DOHH2 (cell line): Measurements from ENCODE around the gene RNF44.

Source experiments
- EZH2phosphoT487 ChIP-seq: fragments of 200-600 bp; sonication (generic); IDR thresholded peaks from 2 replicates; pipeline ENCODE4 v1.6.1; 2017; ENCODE audit warnings: borderline replicate concordance, mild to moderate bottlenecking, antibody characterized with exemption, low read length, moderate library complexity, mixed read lengths
- TF ChIP-seq, protein P1 (sequence below): fragments of 200-600 bp; sonication (generic); IDR thresholded peaks from one replicate; pipeline ENCODE4 v1.5.1; 2014; ENCODE audit warnings: antibody characterized with exemption, mild to moderate bottlenecking, low read depth, low read length; ENCODE audit not compliant: poor library complexity, severe bottlenecking

DNA sequence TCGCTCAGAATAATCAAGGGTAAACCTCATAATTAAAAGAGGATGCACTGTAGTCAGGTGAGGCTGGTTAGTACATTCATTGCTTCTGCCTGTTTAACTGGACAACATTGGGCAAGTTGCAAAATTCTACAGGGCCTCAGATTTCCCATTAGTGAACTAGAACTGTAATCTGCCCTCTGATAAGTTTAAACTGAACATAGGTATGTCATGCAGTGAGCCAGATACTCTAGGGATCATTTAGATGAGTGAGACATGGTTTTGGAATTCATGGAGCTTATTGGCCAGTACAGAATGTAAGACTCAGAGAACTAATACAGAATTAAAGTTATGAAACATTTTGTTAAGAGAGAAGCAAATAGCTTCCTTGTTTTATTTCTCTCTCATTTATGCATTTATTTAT is 35.9 kb downstream of the RNF44 start:
- TF ChIP-seq, protein P1, sequence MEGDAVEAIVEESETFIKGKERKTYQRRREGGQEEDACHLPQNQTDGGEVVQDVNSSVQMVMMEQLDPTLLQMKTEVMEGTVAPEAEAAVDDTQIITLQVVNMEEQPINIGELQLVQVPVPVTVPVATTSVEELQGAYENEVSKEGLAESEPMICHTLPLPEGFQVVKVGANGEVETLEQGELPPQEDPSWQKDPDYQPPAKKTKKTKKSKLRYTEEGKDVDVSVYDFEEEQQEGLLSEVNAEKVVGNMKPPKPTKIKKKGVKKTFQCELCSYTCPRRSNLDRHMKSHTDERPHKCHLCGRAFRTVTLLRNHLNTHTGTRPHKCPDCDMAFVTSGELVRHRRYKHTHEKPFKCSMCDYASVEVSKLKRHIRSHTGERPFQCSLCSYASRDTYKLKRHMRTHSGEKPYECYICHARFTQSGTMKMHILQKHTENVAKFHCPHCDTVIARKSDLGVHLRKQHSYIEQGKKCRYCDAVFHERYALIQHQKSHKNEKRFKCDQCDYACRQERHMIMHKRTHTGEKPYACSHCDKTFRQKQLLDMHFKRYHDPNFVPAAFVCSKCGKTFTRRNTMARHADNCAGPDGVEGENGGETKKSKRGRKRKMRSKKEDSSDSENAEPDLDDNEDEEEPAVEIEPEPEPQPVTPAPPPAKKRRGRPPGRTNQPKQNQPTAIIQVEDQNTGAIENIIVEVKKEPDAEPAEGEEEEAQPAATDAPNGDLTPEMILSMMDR = no peak
- TF ChIP-seq EZH2phosphoT487 = no peak
